Neural progenitor cell (in vitro differentiated cells): ENCODE results near the gene SKIC8. TPM values are rescaled to one million over a fixed set of nuclear protein-coding genes. Genes with fewer than 3 reads are reported as not detected.

Source experiments
- DNase-seq: peaks from one replicate; pipeline ENCODE4 v3.0.0-alpha.2; 2016; ENCODE audit warnings: low spot score
- H2AFZ ChIP-seq: fragments of 200-600 bp; sonication (generic); replicated peaks from 2 replicates; pipeline ENCODE4 v1.6.1; 2016; ENCODE audit warnings: antibody characterized with exemption
- H3F3A ChIP-seq: fragments of 200-600 bp; sonication (generic); 2 replicates; pipeline ENCODE4 v1.6.1; 2016; ENCODE audit warnings: antibody characterized with exemption, low read depth
- H3K27ac ChIP-seq: fragments of 200-600 bp; sonication (generic); 2 replicates; pipeline ENCODE4 v1.5.1; 2016; ENCODE audit warnings: mild to moderate bottlenecking
- H3K27me3 ChIP-seq: fragments of 200-600 bp; sonication (generic); 2 replicates; pipeline ENCODE4 v1.6.1; 2016; ENCODE audit warnings: mild to moderate bottlenecking, moderate library complexity
- H3K36me3 ChIP-seq: fragments of 200-600 bp; sonication (generic); 2 replicates; pipeline ENCODE4 v1.5.1; 2016
- H3K4me1 ChIP-seq: fragments of 200-600 bp; sonication (generic); 2 replicates; pipeline ENCODE4 v1.6.1; 2016; ENCODE audit warnings: mixed run types
- H3K4me2 ChIP-seq: fragments of 200-600 bp; sonication (generic); 2 replicates; pipeline ENCODE4 v1.6.1; 2016
- H3K4me3 ChIP-seq: fragments of 200-600 bp; sonication (generic); 2 replicates; pipeline ENCODE4 v1.5.1; 2016
- H3K79me2 ChIP-seq: fragments of 200-600 bp; sonication (generic); 2 replicates; pipeline ENCODE4 v1.6.1; 2016; ENCODE audit warnings: low read depth
- H3K9ac ChIP-seq: fragments of 200-600 bp; sonication (generic); 2 replicates; pipeline ENCODE4 v1.6.1; 2016
- H3K9me3 ChIP-seq: fragments of 200-600 bp; sonication (generic); 2 replicates; pipeline ENCODE4 v1.5.1; 2016; ENCODE audit warnings: low read depth
- H4K20me1 ChIP-seq: fragments of 200-600 bp; sonication (generic); 2 replicates; pipeline ENCODE4 v1.6.1; 2016; ENCODE audit warnings: low read depth
- H3K27ac Mint-ChIP-seq: 3 replicates; pipeline ENCODE4 v1.8.0; 2021; ENCODE audit warnings: mixed read lengths
- H3K27me3 Mint-ChIP-seq: 2 replicates; pipeline ENCODE4 v1.8.0; 2022; ENCODE audit warnings: low read depth, mild to moderate bottlenecking, inconsistent platforms, moderate library complexity, mixed read lengths; ENCODE audit not compliant: insufficient read depth
- H3K36me3 Mint-ChIP-seq: 3 replicates; pipeline ENCODE4 v1.8.0; 2021; ENCODE audit warnings: mixed read lengths
- H3K4me1 Mint-ChIP-seq: 3 replicates; pipeline ENCODE4 v1.8.0; 2021; ENCODE audit warnings: mixed read lengths
- H3K4me3 Mint-ChIP-seq: 3 replicates; pipeline ENCODE4 v1.8.0; 2021; ENCODE audit warnings: mild to moderate bottlenecking, moderate library complexity, mixed read lengths
- H3K9me3 Mint-ChIP-seq: 3 replicates; pipeline ENCODE4 v1.8.0; 2020; ENCODE audit warnings: mixed read lengths
- CTCF ChIP-seq: fragments of 200-600 bp; sonication (generic); IDR thresholded peaks from 2 replicates; pipeline ENCODE4 v1.5.1; 2017; ENCODE audit warnings: antibody characterized with exemption, mild to moderate bottlenecking
- EZH2 ChIP-seq: fragments of 200-600 bp; sonication (generic); IDR thresholded peaks from 2 replicates; pipeline ENCODE4 v1.6.1; 2017; ENCODE audit warnings: antibody characterized with exemption, mild to moderate bottlenecking, moderate library complexity
- EZH2phosphoT487 ChIP-seq: fragments of 200-600 bp; sonication (generic); IDR thresholded peaks from 2 replicates; pipeline ENCODE4 v1.6.1; 2017; ENCODE audit warnings: antibody characterized with exemption
- total RNA-seq: library from RNA; depleted of rRNA; stranded (reverse); fragments of >200 nt; gene quantifications from 2 replicates; pipeline ENCODE4 v1.2.3, GENCODE V29; 2015; ENCODE audit warnings: low replicate concordance

The SKIC8 gene
- total RNA-seq, 1 donor from 2014 or later, result 76.0 TPM

- Histone ChIP-seq H3K79me2 (no peaks in the 10 kb centered on the region), H3K36me3 (no peaks in the 10 kb centered on the region), H3K4me3 (no peak overlapping the region), H3K4me1 (peaks cover 4% of the 10 kb centered on the region), H3K27ac (no peak overlapping the region), H3F3A (peaks cover 12% of the 10 kb centered on the region), H4K20me1 (no peaks in the 10 kb centered on the region), H3K9me3 (no peaks in the 10 kb centered on the region), H3K27me3 (peaks cover 22% of the 10 kb centered on the region), H2AFZ (peak overlapping the region; percentile 44), H3K9ac (no peak overlapping the region), H3K4me2 (no peak overlapping the region)
- H3K27ac Mint-ChIP-seq, result peak overlapping the region; percentile 69
- no peak overlapping the region for H3K4me3 Mint-ChIP-seq
- peaks cover 29% of the 10 kb centered on the region for H3K4me1 Mint-ChIP-seq
- DNase-seq, result no peak
- H3K27me3 Mint-ChIP-seq, result peaks cover 3% of the 10 kb centered on the region
- no peaks in the 10 kb centered on the region for H3K36me3 Mint-ChIP-seq
- TF ChIP-seq EZH2 (no peak), CTCF (no peak), EZH2phosphoT487 (no peak)
- H3K9me3 Mint-ChIP-seq, result no peaks in the 10 kb centered on the region
These were observed 5.0 kb upstream of the SKIC8 start for GRCh38 chr15:78304216-78305066.

GRCh38 chr15:78302579-78303312, 3.3 kb upstream of the SKIC8 start:
- DNase-seq, result no peak
- H3K4me1 ChIP-seq, result peaks cover 8% of the 10 kb centered on the region
- H4K20me1 ChIP-seq, result no peaks in the 10 kb centered on the region
- peaks cover 22% of the 10 kb centered on the region for H3K27me3 ChIP-seq
- H3K9me3 Mint-ChIP-seq, result no peaks in the 10 kb centered on the region
- peaks cover 24% of the 10 kb centered on the region for H3K4me1 Mint-ChIP-seq
- H3K27me3 Mint-ChIP-seq, result peaks cover 3% of the 10 kb centered on the region
- H3F3A ChIP-seq, result peaks cover 21% of the 10 kb centered on the region
- H3K36me3 Mint-ChIP-seq, result no peaks in the 10 kb centered on the region
- H3K79me2 ChIP-seq, result peaks cover 15% of the 10 kb centered on the region
- no peak overlapping the region for H3K4me2 ChIP-seq
- no peak overlapping the region for H3K27ac Mint-ChIP-seq
- H3K4me3 ChIP-seq, result no peak overlapping the region
- no peak overlapping the region for H3K4me3 Mint-ChIP-seq
- no peak overlapping the region for H2AFZ ChIP-seq
- no peaks in the 10 kb centered on the region for H3K9me3 ChIP-seq
- TF ChIP-seq EZH2phosphoT487, result no peak
- no peak for TF ChIP-seq CTCF
- no peak for TF ChIP-seq EZH2
- no peak overlapping the region for H3K27ac ChIP-seq
- H3K9ac ChIP-seq, result no peak overlapping the region
- no peaks in the 10 kb centered on the region for H3K36me3 ChIP-seq

- H3K4me3 ChIP-seq, result no peak overlapping the region
- Mint-ChIP-seq H3K27ac (no peak overlapping the region), H3K36me3 (no peaks in the 10 kb centered on the region), H3K27me3 (peaks cover 3% of the 10 kb centered on the region), H3K4me3 (no peak overlapping the region), H3K4me1 (peaks cover 20% of the 10 kb centered on the region), H3K9me3 (no peaks in the 10 kb centered on the region)
- no peak overlapping the region for H3K9ac ChIP-seq
- peaks cover 22% of the 10 kb centered on the region for H3K79me2 ChIP-seq
- H3K36me3 ChIP-seq, result no peaks in the 10 kb centered on the region
- H2AFZ ChIP-seq, result no peak overlapping the region
- H3K4me2 ChIP-seq, result no peak overlapping the region
- H3K27me3 ChIP-seq, result peaks cover 22% of the 10 kb centered on the region
- TF ChIP-seq CTCF (no peak), EZH2phosphoT487 (no peak), EZH2 (no peak)
- no peaks in the 10 kb centered on the region for H3K9me3 ChIP-seq
- no peak overlapping the region for H3K27ac ChIP-seq
- peaks cover 21% of the 10 kb centered on the region for H3F3A ChIP-seq
- H4K20me1 ChIP-seq, result no peaks in the 10 kb centered on the region
- no peak for DNase-seq
- H3K4me1 ChIP-seq, result peaks cover 8% of the 10 kb centered on the region
These were observed 2.4 kb upstream of the SKIC8 start for GRCh38 chr15:78301828-78302227.
